ENCODE results near the gene VAMP8.
"Not testable (repeated sequence)": the region's sequence is repeated elsewhere in the genome, so short reads cannot be mapped to it uniquely, and the experiment has no call there.

The VAMP8 gene

GRCh38 chr2:85599468-85600234, 22.3 kb downstream of the VAMP8 start:
- TF ChIP-seq JUND (IDR thresholded peaks at IDR 0.05; ENCODE audit: low read depth) = no peak
- in situ Hi-C loops (cut with HindIII; ENCODE audit: low pct_unique_long_range_greater_than_20kb, low sequenced_read_pairs) = no loop called here
- DNase-seq (ENCODE audit: low read depth in 1 of 2, low spot score in 1 of 2) = no peak

GRCh38 chr2:85600235-85600575, 22.8 kb downstream of the VAMP8 start:
- no peak for DNase-seq (ENCODE audit: low read depth in 1 of 2, low spot score in 1 of 2)
- in situ Hi-C loops (cut with HindIII; ENCODE audit: low pct_unique_long_range_greater_than_20kb, low sequenced_read_pairs) = no loop called here
- TF ChIP-seq JUND (IDR thresholded peaks at IDR 0.05; ENCODE audit: low read depth) = no peak

DNA sequence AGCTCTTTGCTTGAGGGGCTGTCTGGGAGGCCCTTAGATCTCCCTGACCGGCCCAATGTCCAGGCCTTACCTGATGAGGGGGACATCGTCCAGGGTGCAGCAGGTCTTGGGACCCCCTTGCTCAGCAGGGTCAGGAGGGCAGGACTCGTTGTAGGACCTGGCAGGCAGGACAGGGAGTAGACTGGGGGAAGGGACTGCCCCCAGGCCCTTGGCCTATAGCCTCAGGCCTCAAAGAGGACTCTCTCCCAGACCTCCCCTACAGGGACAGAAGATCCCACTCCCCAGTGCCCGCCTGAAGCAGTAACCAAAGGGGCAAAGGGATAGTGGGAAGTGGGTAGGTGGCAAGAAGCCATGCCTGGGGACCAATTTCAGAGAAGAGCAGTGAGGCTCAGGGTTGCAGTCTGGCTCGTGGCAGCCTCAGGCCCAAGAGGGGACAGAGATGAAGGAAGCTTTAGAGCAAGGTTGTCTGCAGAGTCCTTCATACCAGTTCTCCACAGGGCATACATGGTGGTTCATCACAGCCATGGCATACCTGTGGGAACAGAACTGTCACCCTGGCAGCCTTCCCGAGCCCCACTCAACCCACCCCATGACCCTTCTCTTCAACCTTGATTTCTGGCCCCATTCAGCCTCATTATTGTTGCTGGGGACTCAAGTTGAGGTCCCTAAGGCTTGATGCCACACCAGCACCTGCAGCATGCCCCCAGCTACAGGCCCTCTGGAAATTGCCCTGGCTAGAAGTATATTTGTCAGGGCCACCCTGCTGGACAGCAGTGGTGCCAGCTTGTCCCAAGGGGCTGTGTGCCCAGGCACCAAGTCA, 23.8 kb downstream of the VAMP8 start:
- no peak for TF ChIP-seq JUND (IDR thresholded peaks at IDR 0.05; ENCODE audit: low read depth)
- in situ Hi-C loops (cut with HindIII; ENCODE audit: low pct_unique_long_range_greater_than_20kb, low sequenced_read_pairs) = no loop called here
- no peak for DNase-seq (ENCODE audit: low read depth in 1 of 2, low spot score in 1 of 2)

DNA sequence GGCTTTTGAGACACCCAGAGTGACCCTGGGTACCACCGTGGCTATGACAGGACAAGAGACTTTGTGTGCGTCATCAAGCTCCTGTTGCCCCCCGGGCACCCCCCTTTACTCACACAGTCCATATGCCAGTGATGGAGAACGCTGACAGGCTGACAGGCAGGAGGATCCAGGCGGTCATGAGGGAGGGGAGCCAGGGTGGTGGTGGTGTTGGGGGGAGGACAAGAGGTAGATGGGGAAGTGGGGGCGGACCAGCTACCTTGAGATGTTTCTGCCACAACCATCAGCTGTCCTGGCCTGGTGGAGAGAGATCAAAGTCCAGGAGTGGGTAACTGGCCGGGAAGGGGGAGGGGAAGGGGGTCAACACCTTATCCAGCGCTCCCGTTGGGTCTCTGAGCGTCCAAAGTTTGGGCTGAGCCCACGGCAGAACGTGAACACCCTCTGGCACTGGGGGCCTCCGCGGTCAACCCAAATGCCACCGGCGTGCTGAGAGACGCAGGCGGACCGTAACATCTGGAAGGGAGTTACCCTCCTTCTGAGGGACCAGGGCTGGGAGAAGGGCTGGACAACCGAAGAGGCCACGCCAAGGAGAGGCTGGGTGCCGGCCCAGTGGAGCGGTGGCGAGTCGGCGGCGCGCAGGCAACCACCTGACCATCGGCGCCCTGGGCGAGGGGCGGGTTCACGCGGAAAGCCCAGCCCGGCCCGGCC, 24.5 kb downstream of the VAMP8 start:
- TF ChIP-seq JUND (IDR thresholded peaks at IDR 0.05; ENCODE audit: low read depth) = no peak
- DNase-seq (ENCODE audit: low read depth in 1 of 2, low spot score in 1 of 2) = peak in 1 of 2 experiments; percentile 68
- in situ Hi-C loops (cut with HindIII; ENCODE audit: low pct_unique_long_range_greater_than_20kb, low sequenced_read_pairs) = no loop called here

DNA sequence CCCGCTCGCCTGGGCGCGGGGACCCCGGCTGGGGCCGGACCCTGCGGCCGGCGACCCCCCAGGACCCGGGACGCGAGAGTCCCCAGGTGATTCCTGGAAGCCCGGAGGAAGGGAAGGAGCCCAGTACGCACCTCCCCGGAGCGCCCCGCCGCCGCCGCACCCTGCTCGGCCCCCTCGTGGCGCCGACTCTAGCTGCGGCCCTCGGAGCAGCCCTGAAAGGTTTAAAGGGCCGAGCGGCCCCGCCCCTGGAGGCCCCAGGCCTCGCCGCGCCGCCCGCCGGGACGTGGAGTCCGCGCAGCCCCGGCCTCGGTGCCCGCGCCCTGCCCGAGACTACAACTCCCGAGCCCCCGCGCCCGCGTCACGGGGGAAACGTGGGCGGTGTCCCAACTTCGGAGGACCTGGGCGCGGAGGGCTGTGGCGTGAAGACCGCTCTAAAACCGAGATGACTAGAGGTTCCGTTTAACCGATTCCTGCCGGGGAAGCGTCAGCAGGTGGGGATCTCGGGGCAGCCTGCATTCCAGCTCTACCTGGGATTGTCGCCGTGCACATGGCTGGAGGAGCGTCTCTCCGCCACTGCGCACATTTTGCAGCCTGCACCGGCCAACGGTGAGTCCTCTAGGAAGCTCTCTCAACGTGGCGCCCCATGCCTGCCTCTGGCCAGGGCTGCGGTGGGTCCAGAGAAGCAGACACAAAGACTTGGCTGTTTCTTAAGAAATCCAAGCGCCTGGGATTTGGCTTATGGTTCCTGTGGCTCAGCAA, 25.3 kb downstream of the VAMP8 start, which contains the start of gene TMEM150A:
TSS of gene TMEM150A (minus strand) at position 223 of the 759 bp plus-strand sequence. CDS start 750 bp downstream, outside the sequence.
- no peak for TF ChIP-seq JUND (IDR thresholded peaks at IDR 0.05; ENCODE audit: low read depth)
- peak; percentile 61 to 93 for DNase-seq (ENCODE audit: low read depth in 1 of 2, low spot score in 1 of 2)
- in situ Hi-C loops (cut with HindIII; ENCODE audit: low pct_unique_long_range_greater_than_20kb, low sequenced_read_pairs) = no loop called here

DNA sequence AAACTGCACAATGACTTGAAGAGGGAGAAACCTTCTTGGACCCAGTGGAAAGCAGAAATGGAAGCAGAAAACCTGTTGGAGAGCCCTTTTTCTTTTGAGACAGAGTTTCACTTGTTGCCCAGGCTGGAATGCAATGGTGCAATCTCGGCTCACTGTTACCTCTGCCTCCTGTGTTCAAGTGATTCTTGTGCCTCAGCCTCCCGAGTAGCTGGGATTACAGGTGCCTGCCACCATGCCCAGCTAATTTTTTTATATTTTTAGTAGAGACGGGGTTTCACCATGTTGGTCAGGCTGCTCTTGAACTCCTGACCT, 26.7 kb downstream of the VAMP8 start:
- in situ Hi-C loops (cut with HindIII; ENCODE audit: low pct_unique_long_range_greater_than_20kb, low sequenced_read_pairs); DNase-seq (ENCODE audit: low read depth in 1 of 2, low spot score in 1 of 2): not testable (repeated sequence)

GRCh38 chr2:85604568-85605339, 27.4 kb downstream of the VAMP8 start:
- TF ChIP-seq JUND (IDR thresholded peaks at IDR 0.05; ENCODE audit: low read depth) = no peak
- in situ Hi-C loops (cut with HindIII; ENCODE audit: low pct_unique_long_range_greater_than_20kb, low sequenced_read_pairs) = no loop called here
- peak in 1 of 2 experiments; percentile 48 for DNase-seq (ENCODE audit: low read depth in 1 of 2, low spot score in 1 of 2)

DNA sequence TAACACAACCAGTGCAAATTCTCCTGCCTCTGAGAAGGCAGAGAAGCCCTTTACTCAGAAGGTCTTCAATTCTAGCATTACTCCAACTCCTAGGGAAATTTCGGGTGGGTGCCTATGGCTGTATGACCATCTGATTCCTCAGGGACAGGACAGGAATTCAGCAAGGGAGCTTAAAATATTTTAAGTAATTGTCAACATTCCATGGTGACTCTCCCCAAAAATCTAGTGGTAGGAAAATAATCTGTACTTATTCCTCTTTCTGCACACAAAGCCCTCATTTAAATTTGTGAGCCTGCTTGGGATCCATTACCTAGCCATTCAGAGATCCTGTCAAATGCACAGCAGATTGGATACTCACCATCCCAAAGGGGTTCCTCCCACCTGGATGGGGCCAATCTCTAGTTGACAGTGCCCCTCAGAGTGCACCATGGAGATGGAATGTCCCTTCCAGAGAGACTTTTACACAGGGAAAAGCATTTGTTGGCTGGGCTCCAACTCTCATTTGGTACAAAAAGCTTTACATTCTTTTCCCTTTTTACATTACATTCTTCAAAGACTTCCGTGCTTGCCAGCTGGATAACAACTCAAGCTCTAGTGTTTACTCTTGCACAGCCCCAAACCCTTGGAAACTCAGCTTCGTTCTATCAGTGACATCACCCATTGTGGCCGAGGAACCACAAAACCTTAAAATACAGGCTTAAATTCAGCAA, 28.2 kb downstream of the VAMP8 start:
- no peak for DNase-seq (ENCODE audit: low read depth in 1 of 2, low spot score in 1 of 2)
- in situ Hi-C loops (cut with HindIII; ENCODE audit: low pct_unique_long_range_greater_than_20kb, low sequenced_read_pairs) = no loop called here
- no peak for TF ChIP-seq JUND (IDR thresholded peaks at IDR 0.05; ENCODE audit: low read depth)

- no peak for DNase-seq (ENCODE audit: low read depth in 1 of 2, low spot score in 1 of 2)
- no peak for TF ChIP-seq JUND (IDR thresholded peaks at IDR 0.05; ENCODE audit: low read depth)
- in situ Hi-C loops (cut with HindIII; ENCODE audit: low pct_unique_long_range_greater_than_20kb, low sequenced_read_pairs) = no loop called here
Observed at GRCh38 chr2:85606116-85606455, 28.7 kb downstream of the VAMP8 start.

DNA sequence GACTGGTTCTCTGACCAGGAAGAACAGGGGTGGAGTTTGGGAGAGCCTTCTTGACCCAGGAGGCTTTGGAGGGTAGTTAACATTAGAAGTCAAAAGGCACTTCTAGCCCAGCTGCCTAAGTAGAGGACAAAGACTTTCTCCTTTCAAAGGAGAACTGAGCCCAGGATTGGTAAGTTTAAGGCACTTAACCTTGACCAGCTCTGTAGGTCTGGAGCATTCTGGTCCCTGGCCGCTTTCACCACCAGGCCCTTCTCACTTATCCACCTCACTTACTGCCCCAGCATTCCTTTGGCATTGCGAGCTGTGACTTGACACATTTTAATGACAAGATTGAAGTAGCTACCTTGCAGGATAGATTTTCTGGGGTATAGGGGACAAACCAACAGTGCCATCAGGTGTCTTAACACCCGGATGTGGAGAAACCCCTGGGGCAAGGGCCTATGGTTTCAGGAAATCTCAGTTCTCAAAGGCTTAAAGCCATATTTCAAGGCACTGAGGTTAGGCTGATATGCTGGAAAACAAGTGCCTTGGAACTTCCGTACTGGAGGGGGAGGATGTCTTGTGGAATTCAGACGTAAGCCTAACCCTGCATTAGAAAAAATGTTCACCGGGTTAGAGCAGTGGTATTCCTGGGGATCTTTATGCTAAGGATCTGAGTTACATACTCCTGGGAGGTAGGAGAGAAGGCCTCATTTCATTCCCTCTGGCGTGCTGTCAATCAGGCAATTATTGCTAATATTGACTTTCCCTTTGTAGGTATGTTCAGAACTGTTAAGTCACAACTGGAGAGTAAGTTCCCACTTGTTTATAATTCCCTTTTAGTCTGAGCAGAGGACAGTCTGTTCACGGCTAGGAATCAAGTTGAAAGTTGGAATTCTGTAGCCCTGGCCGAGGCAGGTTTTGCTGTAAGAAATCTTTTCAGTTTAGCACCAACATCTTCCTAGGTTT, 30.2 kb downstream of the VAMP8 start:
- in situ Hi-C loops (cut with HindIII; ENCODE audit: low pct_unique_long_range_greater_than_20kb, low sequenced_read_pairs) = no loop called here
- no peak for DNase-seq (ENCODE audit: low read depth in 1 of 2, low spot score in 1 of 2)
- no peak for TF ChIP-seq JUND (IDR thresholded peaks at IDR 0.05; ENCODE audit: low read depth)

Measured in T47D (cell line).